Panc1 (cell line): ENCODE data around the gene SLC4A7. TPM values are rescaled to one million over a fixed set of nuclear protein-coding genes. Genes with fewer than 3 reads are reported as not detected.
"Not testable (repeated sequence)": the region's sequence is repeated elsewhere in the genome, so short reads cannot be mapped to it uniquely, and the experiment has no call there.

Experiments
- ATAC-seq: fragments of 200-7000 bp; cut with Tn5 transposase; 2 replicates; pipeline ENCODE4 v1.9.1; 2020; ENCODE audit warnings: mild to moderate bottlenecking, moderate library complexity
- BruUV-seq: library from RNA; stranded (reverse); fragments of 400-500 nt; replicated peaks from 2 replicates; lab custom pipeline; 2021; lab: Mats Ljungman, UMichigan
- CTCF ChIA-PET: fragments of 300-600 bp; sonication (Branson Sonifier 250); formaldehyde crosslinking; loops from one replicate; lab custom pipeline; 2022; ENCODE audit warnings: antibody characterized with exemption; lab: Charles Lee
- POLR2A ChIA-PET: fragments of 300-600 bp; sonication (Branson Sonifier 250); formaldehyde crosslinking; loops from one replicate; lab custom pipeline; 2022; ENCODE audit warnings: antibody characterized with exemption; lab: Charles Lee
- DNase-seq: peaks from one replicate; pipeline ENCODE4 v3.0.0-alpha.2; 2010; ENCODE audit warnings: low read depth, low spot score
- H3K27ac ChIP-seq: 2 replicates; pipeline ENCODE4 v1.5.1; 2011; ENCODE audit warnings: mild to moderate bottlenecking, low read length, inconsistent platforms
- H3K27me3 ChIP-seq: fragments of 200-500 bp; sonication (Bioruptor generic); 2 replicates; pipeline ENCODE4 v1.6.0; 2014; ENCODE audit warnings: low read length, inconsistent platforms; ENCODE audit not compliant: control insufficient read depth, insufficient read depth
- H3K36me3 ChIP-seq: fragments of 200-500 bp; sonication (Bioruptor generic); 2 replicates; pipeline ENCODE4 v1.5.1; 2014; ENCODE audit warnings: inconsistent platforms, mild to moderate bottlenecking, low read length, moderate library complexity; ENCODE audit not compliant: control insufficient read depth, insufficient read depth
- H3K4me1 ChIP-seq: 2 replicates; pipeline ENCODE4 v1.5.1; 2011; ENCODE audit warnings: inconsistent platforms, mild to moderate bottlenecking, low read length, moderate library complexity; ENCODE audit not compliant: control insufficient read depth, insufficient read depth
- H3K4me3 ChIP-seq, 2 experiments: 2 replicates each; pipeline ENCODE4 v1.5.1; 2011 to 2012; ENCODE audit warnings: low read depth in 2 of 2, low read length in 2 of 2, mild to moderate bottlenecking in 2 of 2, inconsistent platforms in 1 of 2, moderate library complexity in 1 of 2
- H3K9me3 ChIP-seq: fragments of 200-500 bp; sonication (Bioruptor generic); 2 replicates; pipeline ENCODE4 v1.5.1; 2014; ENCODE audit warnings: low read depth, mild to moderate bottlenecking, inconsistent platforms, low read length, moderate library complexity; ENCODE audit not compliant: control insufficient read depth, insufficient read depth
- CTCF ChIP-seq: fragments of 450-650 bp; IDR thresholded peaks from 2 replicates; pipeline ENCODE4 v1.5.1; 2017; ENCODE audit warnings: mild to moderate bottlenecking
- POLR2AphosphoS5 ChIP-seq: IDR thresholded peaks from 2 replicates; pipeline ENCODE4 v1.6.1; 2012; ENCODE audit warnings: mild to moderate bottlenecking, low read depth, low read length, moderate library complexity
- REST ChIP-seq, 2 experiments: IDR thresholded peaks; 2 replicates each; pipeline ENCODE4 v1.6.1; 2011 to 2012; ENCODE audit warnings: low read depth in 2 of 2, control low read depth in 1 of 2, low read length in 1 of 2, mild to moderate bottlenecking in 1 of 2, moderate library complexity in 1 of 2; ENCODE audit not compliant: insufficient read depth in 1 of 2
- SIN3A ChIP-seq: IDR thresholded peaks from 2 replicates; pipeline ENCODE4 v1.6.1; 2012; ENCODE audit warnings: low read depth, mild to moderate bottlenecking, low read length, moderate library complexity, borderline replicate concordance; ENCODE audit not compliant: insufficient read depth
- TCF7L2 ChIP-seq: IDR thresholded peaks from 2 replicates; pipeline ENCODE4 v1.6.1; 2011; ENCODE audit warnings: mild to moderate bottlenecking, low read depth, low read length, inconsistent platforms
- in situ Hi-C: cut with HindIII; loops from 2 replicates; pipeline ENCODE4 v1.10.0; 2016; ENCODE audit warnings: low sequenced_read_pairs, low pct_unique_long_range_greater_than_20kb
- intact Hi-C: fragments of 100-400 bp; cut with micrococcal nuclease; formaldehyde crosslinking; loops from one replicate; pipeline ENCODE4 v1.10.0; 2022; ENCODE audit not compliant: unreplicated experiment
- total RNA-seq: library from RNA; stranded (reverse); gene quantifications from one replicate; pipeline ENCODE4 v1.2.1, GENCODE V29; 2021; ENCODE audit not compliant: unreplicated experiment

The SLC4A7 gene
- total RNA-seq, 1 experiment from 2014 or later, result 99.4 TPM

GRCh38 chr3:27449530-27450150 lies 34.5 kb downstream of the SLC4A7 start:
- H3K27me3 ChIP-seq, result no peaks in the 10 kb centered on the region
- H3K4me1 ChIP-seq, result peaks cover 49% of the 10 kb centered on the region
- no TSS peak for BruUV-seq
- TF ChIP-seq CTCF, result no peak
- no peak for TF ChIP-seq SIN3A
- no peak for TF ChIP-seq REST (IDR thresholded peaks at IDR 0.05; ENCODE audit: insufficient read depth in 1 of 2, low read depth in 2 of 2, low read length in 1 of 2)
- peak; percentile 39; the same call in 1 of the 2 replicates for TF ChIP-seq POLR2AphosphoS5
- no peak for TF ChIP-seq TCF7L2
- ATAC-seq (peak; percentile 68), DNase-seq (no peak)
- no peaks in the 10 kb centered on the region for H3K9me3 ChIP-seq
- POLR2A ChIA-PET, result no interaction called here
- CTCF ChIA-PET, result interaction anchor here (0.5 kb wide), 1 partner anchor 134 kb away, joined by 5 read pairs; no protein-coding TSS in a partner anchor
- in situ Hi-C loops, result no loop called here
- peaks cover 33% of the 10 kb centered on the region for H3K36me3 ChIP-seq
- H3K27ac ChIP-seq, result peak overlapping the region; percentile 26
- no peak overlapping the region for H3K4me3 ChIP-seq
- intact Hi-C loops, result no loop called here

- BruUV-seq, H3K4me3 ChIP-seq, ATAC-seq, H3K27me3 ChIP-seq, H3K4me1 ChIP-seq, H3K9me3 ChIP-seq, intact Hi-C loops, in situ Hi-C loops, CTCF ChIA-PET, DNase-seq, POLR2A ChIA-PET: not testable (repeated sequence)
- H3K36me3 ChIP-seq, result peaks cover 41% of the 10 kb centered on the region
- H3K27ac ChIP-seq, result 0 out of 2 replicates have a peak overlapping the region, but pooled peaks have one; percentile 21
Observed at GRCh38 chr3:27442995-27443394, 41.2 kb downstream of the SLC4A7 start.

GRCh38 chr3:27438352-27438751 lies 45.8 kb downstream of the SLC4A7 start:
- POLR2A ChIA-PET, result interaction anchor here (0.6 kb wide), 1 partner anchor 28 kb away, joined by 3 read pairs; no protein-coding TSS in a partner anchor
- DNase-seq, H3K4me3 ChIP-seq, H3K4me1 ChIP-seq, H3K27ac ChIP-seq, intact Hi-C loops, BruUV-seq, ATAC-seq, in situ Hi-C loops, H3K9me3 ChIP-seq, CTCF ChIA-PET, H3K27me3 ChIP-seq: not testable (repeated sequence)
- H3K36me3 ChIP-seq, result peaks cover 42% of the 10 kb centered on the region
